GM18907 (cell line): ENCODE data around the gene CNN3.
A peak's percentile ranks its signal among the peaks of the same experiment; 100 is the strongest.

ENCODE experiments used
- ATAC-seq: cut with Tn5 transposase; IDR thresholded peaks from one replicate; pipeline ENCODE4 v1.9.1; 2021; ENCODE audit warnings: mild to moderate bottlenecking, moderate library complexity; ENCODE audit not compliant: unreplicated experiment

The CNN3 gene

GRCh38 chr1:94949681-94950661 lies 23.1 kb upstream of the CNN3 start:
- ATAC-seq = no peak

- no peak for ATAC-seq
These were observed 20.5 kb upstream of the CNN3 start for GRCh38 chr1:94947437-94947836.

- no peak for ATAC-seq
These were observed 20.0 kb upstream of the CNN3 start for GRCh38 chr1:94946886-94947285.

- peak; percentile 83 for ATAC-seq
These were observed 15.5 kb upstream of the CNN3 start for GRCh38 chr1:94942171-94943128.

- peak; percentile 27 for ATAC-seq
These were observed 14.6 kb upstream of the CNN3 start for GRCh38 chr1:94941480-94941879.

GRCh38 chr1:94940738-94941137 lies 13.8 kb upstream of the CNN3 start:
- no peak for ATAC-seq

GRCh38 chr1:94937820-94938219 lies 10.9 kb upstream of the CNN3 start:
- ATAC-seq = no peak

GRCh38 chr1:94936861-94937620 lies 10.1 kb upstream of the CNN3 start:
- ATAC-seq = no peak

GRCh38 chr1:94935476-94935875 lies 8.6 kb upstream of the CNN3 start:
- ATAC-seq = no peak

- ATAC-seq = no peak
These were observed 8.1 kb upstream of the CNN3 start for GRCh38 chr1:94935034-94935433.

- ATAC-seq = no peak
These were observed 7.6 kb upstream of the CNN3 start for GRCh38 chr1:94934551-94934950.

GRCh38 chr1:94931254-94931841 lies 4.4 kb upstream of the CNN3 start:
- no peak for ATAC-seq

- ATAC-seq = no peak
These were observed 2.7 kb upstream of the CNN3 start for GRCh38 chr1:94929351-94930217.

- no peak for ATAC-seq
These were observed 1.5 kb upstream of the CNN3 start for GRCh38 chr1:94928293-94928939.

GRCh38 chr1:94927405-94928175 lies 680 bp upstream of the CNN3 start:
- ATAC-seq = peak; percentile 33

- peak; percentile 29 for ATAC-seq
These were observed 590 bp downstream of the CNN3 start for GRCh38 chr1:94926126-94926914.

- peak; percentile 34 for ATAC-seq
These were observed 1.3 kb downstream of the CNN3 start for GRCh38 chr1:94925561-94926125.
